HEK293 (cell line): ENCODE results near the gene RAB2B.
"Not testable (repeated sequence)": the region's sequence is repeated elsewhere in the genome, so short reads cannot be mapped to it uniquely, and the experiment has no call there.

Source experiments
- CTCF ChIA-PET: fragments of 350-600 bp; formaldehyde crosslinking; extraction: SDS; loops from one replicate; lab custom pipeline; 2021; ENCODE audit warnings: antibody characterized with exemption; lab: Yijun Ruan, JAX
- POLR2A ChIA-PET: fragments of 300-600 bp; formaldehyde crosslinking; extraction: SDS; loops from one replicate; lab custom pipeline; 2020; ENCODE audit warnings: antibody characterized with exemption, inconsistent platforms; lab: Yijun Ruan, JAX
- H3K27ac ChIP-seq: fragments of 200-500 bp; sonication (Bioruptor generic); 2 replicates; pipeline ENCODE4 v1.5.1; 2014; ENCODE audit warnings: low read depth, low read length, control low read depth, inconsistent platforms; ENCODE audit errors: extremely low read depth
- H3K36me3 ChIP-seq, 2 experiments: fragments of 200-500 bp in 1 of 2; sonication (Bioruptor generic) in 1 of 2; 1 replicate in 1 of 2; 2 replicates in 1 of 2; pipeline ENCODE4 v1.5.1; 2014 to 2017; ENCODE audit warnings: inconsistent platforms in 2 of 2, low read length in 2 of 2; ENCODE audit not compliant: control insufficient read depth in 2 of 2, insufficient read depth in 1 of 2
- H3K4me1 ChIP-seq: fragments of 200-500 bp; sonication (Bioruptor generic); 2 replicates; pipeline ENCODE4 v1.5.1; 2014; ENCODE audit warnings: mild to moderate bottlenecking, low read length, inconsistent platforms; ENCODE audit not compliant: control insufficient read depth, insufficient read depth
- H3K4me3 ChIP-seq: 2 replicates; pipeline ENCODE4 v1.5.1; 2011; ENCODE audit warnings: low read depth, mild to moderate bottlenecking, control low read depth, low read length, moderate library complexity
- H3K9me3 ChIP-seq: fragments of 200-500 bp; sonication (Bioruptor generic); 2 replicates; pipeline ENCODE4 v1.5.1; 2014; ENCODE audit warnings: low read depth, low read length, inconsistent platforms; ENCODE audit not compliant: control insufficient read depth, insufficient read depth
- FEZF1 ChIP-seq: fragments of 450-650 bp; formaldehyde crosslinking; IDR thresholded peaks from 2 replicates; pipeline ENCODE4 v1.5.1; 2016; ENCODE audit warnings: missing biosample characterization, missing genetic modification characterization
- GLIS2 ChIP-seq: fragments of 450-650 bp; formaldehyde crosslinking; IDR thresholded peaks from 2 replicates; pipeline ENCODE4 v1.5.1; 2016; ENCODE audit warnings: missing biosample characterization, missing genetic modification characterization
- INSM2 ChIP-seq: fragments of 450-650 bp; formaldehyde crosslinking; IDR thresholded peaks from 2 replicates; pipeline ENCODE4 v1.5.1; 2016; ENCODE audit warnings: missing biosample characterization, missing genetic modification characterization
- MZF1 ChIP-seq: fragments of 450-650 bp; formaldehyde crosslinking; IDR thresholded peaks from 2 replicates; pipeline ENCODE4 v1.5.1; 2017; ENCODE audit warnings: missing biosample characterization, missing genetic modification characterization, borderline replicate concordance
- WT1 ChIP-seq: fragments of 450-650 bp; formaldehyde crosslinking; IDR thresholded peaks from 2 replicates; pipeline ENCODE4 v1.5.1; 2016; ENCODE audit warnings: missing biosample characterization, missing genetic modification characterization
- ZBTB21 ChIP-seq: fragments of 450-650 bp; formaldehyde crosslinking; IDR thresholded peaks from 2 replicates; pipeline ENCODE4 v1.5.1; 2017; ENCODE audit warnings: missing biosample characterization, missing genetic modification characterization
- ZNF121 ChIP-seq: fragments of 450-650 bp; formaldehyde crosslinking; IDR thresholded peaks from 2 replicates; pipeline ENCODE4 v1.5.1; 2016; ENCODE audit warnings: missing biosample characterization, missing genetic modification characterization
- ZNF202 ChIP-seq: fragments of 450-650 bp; formaldehyde crosslinking; IDR thresholded peaks from 2 replicates; pipeline ENCODE4 v1.5.1; 2016; ENCODE audit warnings: missing biosample characterization, missing genetic modification characterization, borderline replicate concordance
- ZNF341 ChIP-seq: fragments of 450-650 bp; formaldehyde crosslinking; IDR thresholded peaks from 2 replicates; pipeline ENCODE4; 2016; ENCODE audit warnings: low read depth, missing biosample characterization, missing genetic modification characterization
- ZNF398 ChIP-seq: fragments of 450-650 bp; formaldehyde crosslinking; IDR thresholded peaks from 2 replicates; pipeline ENCODE4 v1.5.1; 2017; ENCODE audit warnings: missing biosample characterization, missing genetic modification characterization
- ZNF404 ChIP-seq: fragments of 450-650 bp; formaldehyde crosslinking; IDR thresholded peaks from 2 replicates; pipeline ENCODE4 v1.5.1; 2017; ENCODE audit warnings: missing biosample characterization, missing genetic modification characterization
- ZNF555 ChIP-seq: fragments of 450-650 bp; formaldehyde crosslinking; conservative IDR thresholded peaks from 2 replicates; pipeline ENCODE4 v1.5.1; 2017; ENCODE audit warnings: missing biosample characterization, mild to moderate bottlenecking, missing genetic modification characterization, inconsistent platforms
- ZNF623 ChIP-seq: fragments of 450-650 bp; formaldehyde crosslinking; IDR thresholded peaks from 2 replicates; pipeline ENCODE4 v1.5.1; 2016; ENCODE audit warnings: missing biosample characterization, missing genetic modification characterization
- ZNF645 ChIP-seq: fragments of 450-650 bp; formaldehyde crosslinking; IDR thresholded peaks from 2 replicates; pipeline ENCODE4; 2016; ENCODE audit warnings: missing biosample characterization, missing genetic modification characterization
- ZNF677 ChIP-seq: fragments of 450-650 bp; IDR thresholded peaks from 2 replicates; pipeline ENCODE4 v1.5.0; 2018; ENCODE audit warnings: missing biosample characterization, mild to moderate bottlenecking, missing genetic modification characterization, moderate library complexity
- ZNF837 ChIP-seq: fragments of 450-650 bp; formaldehyde crosslinking; IDR thresholded peaks from 2 replicates; pipeline ENCODE4 v1.5.1; 2016; ENCODE audit warnings: missing biosample characterization, missing genetic modification characterization

The RAB2B gene

GRCh38 chr14:21449899-21450216 is 26.9 kb downstream of the RAB2B start:
- no peak overlapping the region for H3K27ac ChIP-seq
- no peak overlapping the region for H3K4me3 ChIP-seq
- TF ChIP-seq ZNF837 (tag by site-specific recombination) (no peak), ZBTB21 (tag by site-specific recombination) (no peak), ZNF645 (tag by site-specific recombination) (no peak), GLIS2 (tag by site-specific recombination) (no peak), ZNF202 (tag by site-specific recombination) (no peak)
- no peaks in the 10 kb centered on the region for H3K9me3 ChIP-seq
- H3K4me1 ChIP-seq = peaks cover 8% of the 10 kb centered on the region
- CTCF ChIA-PET = no interaction called here
- peaks cover 10 to 21% of the 10 kb centered on the region in 2 experiments; a peak in 2 of 3 replicates for H3K36me3 ChIP-seq
- POLR2A ChIA-PET = no interaction called here

GRCh38 chr14:21442657-21443056 is 34.1 kb downstream of the RAB2B start:
- peak; percentile 97 for TF ChIP-seq WT1 (tag by site-specific recombination)
- TF ChIP-seq ZNF398 = 0 out of 2 replicates have a peak, but pooled peaks have one; percentile 24
- H3K9me3 ChIP-seq, H3K27ac ChIP-seq, H3K36me3 ChIP-seq, H3K4me1 ChIP-seq, H3K4me3 ChIP-seq: not testable (repeated sequence)
- ChIA-PET POLR2A (interaction anchor here (3.0 kb wide), 1 partner anchor 13 kb away, joined by 15 read pairs; the partner anchor contains the start of gene CHD8), CTCF (interaction anchor here (1.5 kb wide), 1 partner anchor 10 kb away, joined by 5 read pairs; no protein-coding TSS in a partner anchor)

- Histone ChIP-seq H3K4me1 (peaks cover 2% of the 10 kb centered on the region; the same call in 1 of the 2 replicates), H3K4me3 (no peak overlapping the region), H3K36me3 (no peaks in the 10 kb centered on the region; a peak in 1 of 3 replicates), H3K27ac (no peak overlapping the region), H3K9me3 (no peaks in the 10 kb centered on the region)
- POLR2A ChIA-PET = no interaction called here
- CTCF ChIA-PET = no interaction called here
- no peak for TF ChIP-seq FEZF1
- no peak for TF ChIP-seq ZNF341 (tag by site-specific recombination)
- TF ChIP-seq INSM2 (tag by site-specific recombination) = no peak
- TF ChIP-seq ZNF121 (tag by site-specific recombination) = no peak
- no peak for TF ChIP-seq ZNF555 (tag by site-specific recombination)
- no peak for TF ChIP-seq ZNF404 (tag by site-specific recombination)
- no peak for TF ChIP-seq ZNF623 (tag by site-specific recombination)
- TF ChIP-seq ZNF677 (tag by site-specific recombination) = no peak
- no peak for TF ChIP-seq MZF1
Observed at GRCh38 chr14:21440859-21441258, 35.9 kb downstream of the RAB2B start.
